Fibroblast of lung (primary cell): Measurements from ENCODE around the gene COL4A2. TPM values are rescaled to one million over a fixed set of nuclear protein-coding genes. Genes with fewer than 3 reads are reported as not detected.
A peak's percentile ranks its signal among the peaks of the same experiment; 100 is the strongest.

Experiments used
- DNase-seq, 2 donors: peaks; one replicate each; pipeline versions ENCODE4 v3.0.0 to v3.0.0-alpha.2; 2010; ENCODE audit warnings: low read depth in 2 of 2
- H2AFZ ChIP-seq: 2 replicates; pipeline ENCODE4 v1.5.1; 2012; ENCODE audit warnings: low read length, control low read depth, inconsistent platforms
- H3K27ac ChIP-seq: 2 replicates; pipeline ENCODE4 v1.5.1; 2011; ENCODE audit warnings: low read length, control low read depth; ENCODE audit not compliant: insufficient read depth
- H3K27me3 ChIP-seq: 2 replicates; pipeline ENCODE4 v1.5.1; 2011; ENCODE audit warnings: mild to moderate bottlenecking, low read length; ENCODE audit not compliant: control insufficient read depth, insufficient read depth
- H3K36me3 ChIP-seq: 2 replicates; pipeline ENCODE4 v1.5.1; 2011; ENCODE audit warnings: low read length; ENCODE audit not compliant: control insufficient read depth, insufficient read depth
- H3K4me1 ChIP-seq: 2 replicates; pipeline ENCODE4 v1.5.1; 2011; ENCODE audit warnings: low read length; ENCODE audit not compliant: control insufficient read depth, insufficient read depth; ENCODE audit errors: extremely low read depth
- H3K4me2 ChIP-seq: 2 replicates; pipeline ENCODE4 v1.5.1; 2011; ENCODE audit warnings: low read length, control low read depth; ENCODE audit not compliant: insufficient read depth; ENCODE audit errors: extremely low read depth
- H3K4me3 ChIP-seq, 4 experiments: fragments of 200-600 bp in 1 of 4; sonication (generic) in 1 of 4; replicated peaks in 1 of 4; 2 replicates each; pipeline ENCODE4 v1.5.1; 2011 to 2016; ENCODE audit warnings: low read length in 4 of 4, low read depth in 3 of 4, mild to moderate bottlenecking in 3 of 4, control low read depth in 2 of 4, inconsistent platforms in 1 of 4, mixed read lengths in 1 of 4; ENCODE audit not compliant: insufficient read depth in 1 of 4; ENCODE audit errors: control extremely low read depth in 1 of 4
- H3K79me2 ChIP-seq: 2 replicates; pipeline ENCODE4 v1.5.1; 2012; ENCODE audit warnings: mild to moderate bottlenecking, low read length, inconsistent platforms; ENCODE audit not compliant: control insufficient read depth, insufficient read depth
- H3K9ac ChIP-seq: 2 replicates; pipeline ENCODE4 v1.5.1; 2011; ENCODE audit warnings: mild to moderate bottlenecking, low read length, control low read depth; ENCODE audit not compliant: insufficient read depth
- H3K9me3 ChIP-seq: 2 replicates; pipeline ENCODE4 v1.5.1; 2012; ENCODE audit warnings: low read depth, low read length; ENCODE audit not compliant: control insufficient read depth, insufficient read depth
- H4K20me1 ChIP-seq: 2 replicates; pipeline ENCODE4 v1.5.1; 2011; ENCODE audit warnings: low read length; ENCODE audit not compliant: control insufficient read depth, insufficient read depth; ENCODE audit errors: extremely low read depth
- EZH2 ChIP-seq: IDR thresholded peaks from 2 replicates; pipeline ENCODE4 v1.5.1; 2012; ENCODE audit warnings: low read length, control low read depth, mild to moderate bottlenecking; ENCODE audit errors: missing control alignments
- polyA plus RNA-seq, 2 donors: library from polyadenylated mRNA; depleted of rRNA in 1 of 2; stranded (reverse) in 1 of 2; unstranded in 1 of 2; fragments of >200 nt; gene quantifications; 2 replicates each; pipeline ENCODE4 v1.2.1, GENCODE V29; 2011 to 2012; ENCODE audit warnings: missing spikeins in 1 of 2
- total RNA-seq: library from RNA; depleted of rRNA; stranded (reverse); fragments of >200 nt; gene quantifications from 2 replicates; pipeline ENCODE4 v1.2.1, GENCODE V29; 2014
- TF ChIP-seq, protein P1 (sequence below), 2 donors: IDR thresholded peaks in 1 of 2; conservative IDR thresholded peaks in 1 of 2; 1 replicate in 1 of 2; 2 replicates in 1 of 2; pipeline ENCODE4 v1.5.1; 2011 to 2012; ENCODE audit warnings: low read length in 2 of 2, control low read depth in 1 of 2, inconsistent platforms in 1 of 2, low read depth in 1 of 2, mild to moderate bottlenecking in 1 of 2

Gene COL4A2
- total and polyA plus RNA-seq, 2 donors (not counting 1 experiment from before 2014, with no cell fraction given), result 93.1 to 463 TPM

DNA sequence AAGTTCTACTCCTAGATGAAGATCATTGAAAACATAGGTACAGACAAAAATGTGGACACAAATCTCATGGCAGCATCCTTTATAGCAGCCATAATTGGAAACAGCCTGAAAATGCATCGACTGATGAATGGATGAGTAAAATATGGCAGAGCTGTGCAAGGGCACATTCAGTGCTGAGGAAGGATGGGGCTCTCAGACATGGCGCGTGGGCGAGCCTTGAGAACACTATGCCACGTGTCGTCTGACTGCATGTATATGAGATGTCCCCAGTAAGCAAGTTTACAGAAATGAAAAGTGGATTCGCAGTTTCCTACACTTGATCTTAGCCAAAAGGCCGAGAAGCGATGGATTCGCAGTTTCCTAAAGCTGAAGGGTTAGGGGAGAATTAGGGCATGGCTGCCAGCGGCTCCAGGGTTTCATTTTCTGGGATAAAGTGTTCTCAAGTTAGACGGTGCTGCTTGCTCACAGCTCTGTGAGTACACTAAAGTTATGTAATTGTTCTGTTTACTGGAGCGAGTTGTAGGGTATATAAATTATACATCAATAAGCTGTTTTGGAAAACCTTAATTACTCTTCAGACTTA lies 176.4 kb downstream of the COL4A2 start:
- no peaks in the 10 kb centered on the region for H3K4me1 ChIP-seq
- no peaks in the 10 kb centered on the region for H3K27me3 ChIP-seq
- H3K4me2 ChIP-seq, result no peak overlapping the region
- no peaks in the 10 kb centered on the region for H3K79me2 ChIP-seq
- peaks cover 11% of the 10 kb centered on the region for H3K36me3 ChIP-seq
- TF ChIP-seq, protein P1, sequence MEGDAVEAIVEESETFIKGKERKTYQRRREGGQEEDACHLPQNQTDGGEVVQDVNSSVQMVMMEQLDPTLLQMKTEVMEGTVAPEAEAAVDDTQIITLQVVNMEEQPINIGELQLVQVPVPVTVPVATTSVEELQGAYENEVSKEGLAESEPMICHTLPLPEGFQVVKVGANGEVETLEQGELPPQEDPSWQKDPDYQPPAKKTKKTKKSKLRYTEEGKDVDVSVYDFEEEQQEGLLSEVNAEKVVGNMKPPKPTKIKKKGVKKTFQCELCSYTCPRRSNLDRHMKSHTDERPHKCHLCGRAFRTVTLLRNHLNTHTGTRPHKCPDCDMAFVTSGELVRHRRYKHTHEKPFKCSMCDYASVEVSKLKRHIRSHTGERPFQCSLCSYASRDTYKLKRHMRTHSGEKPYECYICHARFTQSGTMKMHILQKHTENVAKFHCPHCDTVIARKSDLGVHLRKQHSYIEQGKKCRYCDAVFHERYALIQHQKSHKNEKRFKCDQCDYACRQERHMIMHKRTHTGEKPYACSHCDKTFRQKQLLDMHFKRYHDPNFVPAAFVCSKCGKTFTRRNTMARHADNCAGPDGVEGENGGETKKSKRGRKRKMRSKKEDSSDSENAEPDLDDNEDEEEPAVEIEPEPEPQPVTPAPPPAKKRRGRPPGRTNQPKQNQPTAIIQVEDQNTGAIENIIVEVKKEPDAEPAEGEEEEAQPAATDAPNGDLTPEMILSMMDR (conservative IDR thresholded peaks at IDR 0.05 in 1 of 2, IDR thresholded peaks at IDR 0.05 in 1 of 2; ENCODE audit: low read depth in 1 of 2, low read length in 2 of 2), result no peak
- no peak for TF ChIP-seq EZH2
- H3K9ac ChIP-seq, result no peak overlapping the region
- DNase-seq, result no peak
- H2AFZ ChIP-seq, result no peak overlapping the region
- H3K4me3 ChIP-seq, result no peak overlapping the region
- no peaks in the 10 kb centered on the region for H4K20me1 ChIP-seq
- H3K9me3 ChIP-seq, result no peaks in the 10 kb centered on the region
- no peak overlapping the region for H3K27ac ChIP-seq

DNA sequence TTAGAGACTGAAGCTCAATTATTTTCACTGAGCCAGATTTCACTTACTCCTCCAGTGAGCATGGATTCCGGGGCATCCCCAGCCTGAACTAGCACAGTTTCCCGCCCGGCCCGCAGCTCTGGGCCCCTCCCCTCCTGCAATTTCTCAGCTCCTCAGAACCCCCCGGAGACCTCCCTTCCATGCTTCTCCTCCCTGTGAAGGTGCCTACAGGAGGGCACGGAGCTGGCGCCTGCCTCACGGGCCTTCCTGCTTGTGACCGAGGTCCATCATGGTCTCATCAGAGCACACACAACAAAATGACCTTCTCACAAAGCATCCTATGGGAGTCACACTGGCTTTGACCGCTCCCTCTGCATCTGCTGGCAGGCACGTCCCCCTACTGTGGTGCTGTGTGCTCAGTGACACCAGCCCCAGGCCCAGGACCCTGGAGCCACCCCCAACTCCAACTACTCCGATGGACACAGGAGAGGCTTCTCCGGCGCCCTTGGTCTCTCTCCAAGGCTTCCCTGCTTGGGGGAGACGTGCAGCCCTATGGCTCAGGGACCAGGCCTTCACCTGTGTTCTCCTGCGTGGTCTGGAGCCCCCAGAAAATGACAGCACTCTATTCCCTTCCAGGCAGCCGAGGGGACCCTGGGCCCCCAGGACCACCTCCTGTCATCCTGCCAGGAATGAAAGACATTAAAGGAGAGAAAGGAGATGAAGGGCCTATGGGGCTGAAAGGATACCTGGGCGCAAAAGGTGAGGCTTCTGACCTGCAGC lies 177.4 kb downstream of the COL4A2 start:
- no peaks in the 10 kb centered on the region for H3K27me3 ChIP-seq
- DNase-seq, result no peak
- no peaks in the 10 kb centered on the region for H3K4me1 ChIP-seq
- H3K9me3 ChIP-seq, result no peaks in the 10 kb centered on the region
- H2AFZ ChIP-seq, result no peak overlapping the region
- no peak overlapping the region for H3K9ac ChIP-seq
- H3K36me3 ChIP-seq, result peaks cover 11% of the 10 kb centered on the region
- no peak overlapping the region for H3K4me2 ChIP-seq
- no peak overlapping the region for H3K27ac ChIP-seq
- no peaks in the 10 kb centered on the region for H3K79me2 ChIP-seq
- no peak overlapping the region for H3K4me3 ChIP-seq
- TF ChIP-seq EZH2, result no peak
- TF ChIP-seq, protein P1 (conservative IDR thresholded peaks at IDR 0.05 in 1 of 2, IDR thresholded peaks at IDR 0.05 in 1 of 2; ENCODE audit: low read depth in 1 of 2, low read length in 2 of 2), result no peak
- no peaks in the 10 kb centered on the region for H4K20me1 ChIP-seq

DNA sequence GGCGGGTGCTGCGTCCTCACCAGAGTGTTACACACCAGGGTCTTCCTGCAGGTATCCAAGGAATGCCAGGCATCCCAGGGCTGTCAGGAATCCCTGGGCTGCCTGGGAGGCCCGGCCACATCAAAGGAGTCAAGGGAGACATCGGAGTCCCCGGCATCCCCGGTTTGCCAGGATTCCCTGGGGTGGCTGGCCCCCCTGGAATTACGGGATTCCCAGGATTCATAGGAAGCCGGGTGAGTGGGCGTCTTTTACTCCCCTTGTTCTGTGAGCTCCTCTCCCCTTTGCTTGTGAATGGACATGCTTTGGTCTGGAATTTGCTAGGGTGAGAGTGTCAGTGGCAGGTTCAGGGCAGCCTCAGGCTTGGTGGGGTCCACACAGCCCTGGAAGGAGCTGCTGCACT lies 178.5 kb downstream of the COL4A2 start:
- Histone ChIP-seq H3K4me2 (no peak overlapping the region), H3K9me3 (no peaks in the 10 kb centered on the region), H3K4me1 (no peaks in the 10 kb centered on the region), H3K4me3 (no peak overlapping the region), H2AFZ (no peak overlapping the region), H4K20me1 (no peaks in the 10 kb centered on the region), H3K36me3 (peaks cover 13% of the 10 kb centered on the region), H3K27me3 (no peaks in the 10 kb centered on the region), H3K27ac (no peak overlapping the region), H3K79me2 (no peaks in the 10 kb centered on the region), H3K9ac (no peak overlapping the region)
- DNase-seq, result peak in 1 of 2 donors; percentile 73
- TF ChIP-seq, protein P1 (conservative IDR thresholded peaks at IDR 0.05 in 1 of 2, IDR thresholded peaks at IDR 0.05 in 1 of 2; ENCODE audit: low read depth in 1 of 2, low read length in 2 of 2), result no peak
- TF ChIP-seq EZH2, result no peak
